IMR-90 (cell line): ENCODE data around the gene DPP8. TPM values are rescaled to one million over a fixed set of nuclear protein-coding genes. Genes with fewer than 3 reads are reported as not detected.

Experiments used
- ATAC-seq: fragments of 200-7000 bp; cut with Tn5 transposase; 2 replicates; pipeline ENCODE4 v1.9.1; 2020; ENCODE audit warnings: low read depth, mild to moderate bottlenecking, moderate library complexity
- BruUV-seq: library from RNA; stranded (reverse); fragments of 400-500 nt; replicated peaks from 2 replicates; lab custom pipeline; 2021; lab: Mats Ljungman, UMichigan
- CTCF ChIA-PET: fragments of 300-600 bp; formaldehyde crosslinking; extraction: SDS; loops from one replicate; lab custom pipeline; 2021; ENCODE audit warnings: antibody characterized with exemption; lab: Yijun Ruan, JAX
- POLR2A ChIA-PET: fragments of 300-600 bp; sonication (Branson Sonifier 250); formaldehyde crosslinking; loops from one replicate; lab custom pipeline; 2022; ENCODE audit warnings: antibody characterized with exemption; ENCODE audit not compliant: unreplicated experiment; lab: Charles Lee
- DNase-seq: peaks from one replicate; pipeline ENCODE4 v3.0.0; 2013
- H2AFZ ChIP-seq: replicated peaks from 2 replicates; pipeline ENCODE3; 2013; ENCODE audit warnings: low read length, mild to moderate bottlenecking; ENCODE audit not compliant: poor library complexity
- H2AK5ac ChIP-seq: 2 replicates; pipeline ENCODE4 v1.6.1; 2013; ENCODE audit warnings: low read depth, low read length, inconsistent platforms
- H2AK9ac ChIP-seq: replicated peaks from 2 replicates; pipeline ENCODE3; 2013; ENCODE audit warnings: mild to moderate bottlenecking, low read depth, low read length, moderate library complexity; ENCODE audit not compliant: poor library complexity
- H2BK120ac ChIP-seq: 2 replicates; pipeline ENCODE4 v1.6.1; 2013; ENCODE audit warnings: low read depth, low read length, inconsistent platforms
- H2BK15ac ChIP-seq: 3 replicates; pipeline ENCODE4 v1.6.1; 2013; ENCODE audit warnings: low read depth, low read length, inconsistent platforms
- H2BK20ac ChIP-seq: 2 replicates; pipeline ENCODE4 v1.6.1; 2013; ENCODE audit warnings: low read depth, mild to moderate bottlenecking, inconsistent platforms, low read length, moderate library complexity
- H2BK5ac ChIP-seq: 2 replicates; pipeline ENCODE4 v1.6.1; 2013; ENCODE audit warnings: mild to moderate bottlenecking, low read depth, low read length, inconsistent platforms; ENCODE audit not compliant: poor library complexity, severe bottlenecking
- H3K14ac ChIP-seq: replicated peaks from 2 replicates; pipeline ENCODE4 v1.6.1; 2013; ENCODE audit warnings: low read depth, low read length, inconsistent platforms
- H3K18ac ChIP-seq: 2 replicates; pipeline ENCODE4 v1.6.1; 2013; ENCODE audit warnings: low read depth, low read length, control low read depth
- H3K23ac ChIP-seq: 2 replicates; pipeline ENCODE4 v1.6.1; 2013; ENCODE audit warnings: low read depth, low read length, inconsistent platforms
- H3K27ac ChIP-seq: 2 replicates; pipeline ENCODE4 v1.5.1; 2013; ENCODE audit warnings: mild to moderate bottlenecking, control low read depth, low read length; ENCODE audit not compliant: insufficient read depth
- H3K27me3 ChIP-seq: 2 replicates; pipeline ENCODE4 v1.6.1; 2013; ENCODE audit warnings: low read length; ENCODE audit not compliant: control insufficient read depth, insufficient read depth
- H3K36me3 ChIP-seq: 2 replicates; pipeline ENCODE4 v1.6.1; 2013; ENCODE audit warnings: low read length, mixed read lengths; ENCODE audit not compliant: control insufficient read depth, insufficient read depth
- H3K4ac ChIP-seq: 2 replicates; pipeline ENCODE4 v1.6.1; 2013; ENCODE audit warnings: low read depth, low read length, inconsistent platforms
- H3K4me1 ChIP-seq: 2 replicates; pipeline ENCODE4 v1.6.1; 2013; ENCODE audit warnings: low read length, mixed read lengths; ENCODE audit not compliant: control insufficient read depth, insufficient read depth
- H3K4me2 ChIP-seq: 2 replicates; pipeline ENCODE4 v1.6.1; 2013; ENCODE audit warnings: low read depth, mild to moderate bottlenecking, control low read depth, low read length, moderate library complexity
- H3K4me3 ChIP-seq: 2 replicates; pipeline ENCODE4 v1.5.1; 2013; ENCODE audit warnings: low read depth, mild to moderate bottlenecking, control low read depth, low read length, moderate library complexity; ENCODE audit not compliant: insufficient read depth
- H3K56ac ChIP-seq: 2 replicates; pipeline ENCODE4 v1.6.1; 2013; ENCODE audit warnings: low read length, inconsistent platforms; ENCODE audit not compliant: insufficient read depth; ENCODE audit errors: extremely low read depth
- H3K79me1 ChIP-seq, 2 experiments: 2 replicates each; pipeline ENCODE4 v1.6.1; 2013; ENCODE audit warnings: low read length in 2 of 2, inconsistent platforms in 1 of 2, low read depth in 1 of 2
- H3K9ac ChIP-seq: 2 replicates; pipeline ENCODE4 v1.6.1; 2013; ENCODE audit warnings: low read depth, low read length, control low read depth
- H3K9me1 ChIP-seq: 2 replicates; pipeline ENCODE4 v1.6.1; 2013; ENCODE audit warnings: low read length, inconsistent platforms; ENCODE audit not compliant: insufficient read depth
- H3K9me3 ChIP-seq: 2 replicates; pipeline ENCODE4 v1.6.1; 2013; ENCODE audit warnings: low read length; ENCODE audit not compliant: control insufficient read depth, insufficient read depth
- H4K20me1 ChIP-seq: 2 replicates; pipeline ENCODE4 v1.6.1; 2013; ENCODE audit warnings: low read length, inconsistent platforms; ENCODE audit not compliant: insufficient read depth
- H4K5ac ChIP-seq: 2 replicates; pipeline ENCODE4 v1.6.1; 2013; ENCODE audit warnings: mild to moderate bottlenecking, low read depth, low read length, control low read depth
- H4K8ac ChIP-seq, 2 experiments: 2 replicates each; pipeline ENCODE4 v1.6.1; 2013; ENCODE audit warnings: low read depth in 2 of 2, low read length in 2 of 2, control low read depth in 1 of 2, inconsistent platforms in 1 of 2
- H4K91ac ChIP-seq: 2 replicates; pipeline ENCODE4 v1.6.1; 2013; ENCODE audit warnings: low read depth, low read length, inconsistent platforms; ENCODE audit not compliant: insufficient read depth
- BHLHE40 ChIP-seq: fragments of 150-350 bp; IDR thresholded peaks from 2 replicates; pipeline ENCODE4 v1.6.1; 2016; ENCODE audit warnings: mild to moderate bottlenecking, low read depth, low read length
- CEBPB ChIP-seq: IDR thresholded peaks from 2 replicates; pipeline ENCODE4 v1.6.1; 2012; ENCODE audit warnings: low read depth, low read length, improper control_type of control experiment
- CHD1 ChIP-seq: IDR thresholded peaks from 2 replicates; pipeline ENCODE4 v1.6.1; 2012; ENCODE audit warnings: low read depth, low read length, improper control_type of control experiment
- MAFK ChIP-seq: IDR thresholded peaks from 2 replicates; pipeline ENCODE4 v1.6.1; 2012; ENCODE audit warnings: low read depth, low read length, improper control_type of control experiment
- MXI1 ChIP-seq: IDR thresholded peaks from 2 replicates; pipeline ENCODE4 v1.6.1; 2012; ENCODE audit warnings: low read depth, mild to moderate bottlenecking, low read length, moderate library complexity, borderline replicate concordance
- NFE2L2 ChIP-seq: fragments of 150-350 bp; IDR thresholded peaks from 2 replicates; pipeline ENCODE4 v1.6.1; 2016; ENCODE audit warnings: low read depth, mild to moderate bottlenecking, low read length
- POLR2A ChIP-seq: IDR thresholded peaks from 2 replicates; pipeline ENCODE4 v1.6.1; 2012; ENCODE audit warnings: mild to moderate bottlenecking, low read depth, low read length
- RFX5 ChIP-seq: IDR thresholded peaks from 2 replicates; pipeline ENCODE4 v1.8.0; 2012; ENCODE audit warnings: low read depth, mild to moderate bottlenecking, low read length, moderate library complexity
- WGBS, 2 experiments: methylation state at CpG; one replicate each; pipeline versions ENCODE4 v1.1.5 to v1.1.7; 2013; ENCODE audit warnings: missing lambda C conversion rate in 2 of 2; ENCODE audit not compliant: insufficient read length in 1 of 2; ENCODE audit errors: extremely low coverage in 2 of 2; 5-methylcytosine and 5-hydroxymethylcytosine counted together
- dilution Hi-C: fragments of 300-500 bp; cut with HindIII; formaldehyde crosslinking; loops from one replicate; pipeline ENCODE4 v1.14.3; 2018; ENCODE audit warnings: low sequenced_read_pairs; ENCODE audit not compliant: unreplicated experiment
- in situ Hi-C: fragments of 300-500 bp; cut with MboI; formaldehyde crosslinking; loops from 3 replicates; pipeline ENCODE4 v1.14.3; 2019; ENCODE audit warnings: low sequenced_read_pairs, inconsistent platforms, mixed read lengths
- intact Hi-C: fragments of 100-400 bp; cut with micrococcal nuclease; formaldehyde crosslinking; loops from 2 replicates; pipeline ENCODE4 v1.10.0; 2022
- polyA plus RNA-seq, 3 experiments: library from polyadenylated mRNA; depleted of rRNA; stranded (reverse); fragments of >200 nt; gene quantifications; 2 replicates each; pipeline ENCODE4 v1.2.3, GENCODE V29; 2012; ENCODE audit warnings: low replicate concordance in 1 of 3
- total RNA-seq: library from RNA; depleted of rRNA; stranded (reverse); fragments of >200 nt; gene quantifications from 2 replicates; pipeline ENCODE4 v1.2.3, GENCODE V29; 2012

The DPP8 gene
- total and polyA plus RNA-seq, 2 of the 4 experiments (the other 2 are of a cell fraction) = 10.7 to 29.4 TPM

DNA sequence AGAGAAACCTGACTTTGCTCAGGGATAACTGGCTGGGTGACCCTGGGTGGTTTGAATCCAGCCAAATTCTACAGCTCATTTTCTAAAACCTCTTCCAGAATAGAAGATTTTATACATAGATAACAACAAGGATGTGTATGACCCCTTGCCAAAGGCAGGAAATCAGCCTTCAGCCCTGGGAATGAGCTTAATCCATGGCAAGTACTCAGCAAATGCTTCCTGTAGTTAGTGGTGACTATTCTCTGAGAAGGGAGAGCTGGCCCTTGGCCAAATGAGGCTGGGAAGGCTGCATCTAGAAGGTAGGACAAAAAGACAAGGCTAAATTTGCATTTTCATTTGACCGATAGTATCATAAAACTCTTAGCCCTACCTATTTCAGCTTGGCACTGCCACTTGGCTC is 8.1 kb upstream of the DPP8 start:
- H2BK120ac ChIP-seq = no peak overlapping the region
- ATAC-seq (no peak), DNase-seq (no peak)
- H3K4me3 ChIP-seq = no peak overlapping the region
- no peak overlapping the region for H3K23ac ChIP-seq
- in situ Hi-C loops (no loop called here), intact Hi-C loops (no loop called here), dilution Hi-C loops (no loop called here)
- H3K4ac ChIP-seq = no peak overlapping the region
- TF ChIP-seq POLR2A (no peak), MAFK (no peak), NFE2L2 (no peak), CHD1 (no peak), MXI1 (no peak), BHLHE40 (no peak), CEBPB (no peak), RFX5 (no peak)
- H2AK9ac ChIP-seq = no peak overlapping the region
- no peak overlapping the region for H3K14ac ChIP-seq
- H3K4me1 ChIP-seq = no peaks in the 10 kb centered on the region
- no peak overlapping the region for H4K8ac ChIP-seq
- no peak overlapping the region for H3K9ac ChIP-seq
- peaks cover 0 to 4% of the 10 kb centered on the region in 2 experiments; a peak in 1 of 4 replicates for H3K79me1 ChIP-seq
- no peak overlapping the region for H2AK5ac ChIP-seq
- no peak overlapping the region for H3K27ac ChIP-seq
- no peak overlapping the region for H2BK20ac ChIP-seq
- H4K91ac ChIP-seq = no peak overlapping the region
- H2AFZ ChIP-seq = no peak overlapping the region
- no peak overlapping the region for H3K56ac ChIP-seq
- H3K9me3 ChIP-seq = no peaks in the 10 kb centered on the region
- no TSS peak for BruUV-seq
- POLR2A ChIA-PET = no interaction called here
- no peak overlapping the region for H3K4me2 ChIP-seq
- H2BK5ac ChIP-seq = no peak overlapping the region
- no peaks in the 10 kb centered on the region for H3K27me3 ChIP-seq
- no CpG with 5 or more reads among the region's 1 CpG for WGBS, 2 experiments
- H4K20me1 ChIP-seq = no peaks in the 10 kb centered on the region
- no peak overlapping the region for H3K18ac ChIP-seq
- no peak overlapping the region for H2BK15ac ChIP-seq
- H3K9me1 ChIP-seq = no peaks in the 10 kb centered on the region
- CTCF ChIA-PET = no interaction called here
- no peaks in the 10 kb centered on the region for H3K36me3 ChIP-seq
- no peak overlapping the region for H4K5ac ChIP-seq
